Measurements from ENCODE around the gene PDHA1.

The PDHA1 gene

GRCh38 chrX:19377799-19378198 is 34.1 kb downstream of the PDHA1 start:
- FAIRE-seq, result no peak

DNA sequence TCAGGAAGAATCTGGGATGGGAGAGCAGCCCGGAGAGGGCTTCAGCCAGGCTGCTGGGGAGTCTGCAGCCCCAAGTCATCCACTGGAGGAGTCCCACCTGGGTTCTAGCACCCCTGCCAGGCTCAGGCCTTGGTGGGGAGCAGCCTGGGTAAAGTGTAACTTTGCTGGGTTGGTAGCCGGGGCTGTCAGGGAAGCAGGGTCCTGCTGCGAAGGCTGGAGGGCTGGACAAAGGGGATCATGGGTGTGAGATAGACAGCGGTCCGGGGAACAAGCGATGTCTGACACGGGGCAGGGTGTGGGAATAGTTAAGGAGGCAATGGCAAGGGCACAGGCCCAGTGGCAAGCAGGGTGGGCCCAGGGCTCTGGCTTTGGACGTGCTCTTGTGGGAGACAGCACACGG is 37.6 kb downstream of the PDHA1 start:
- no peak for FAIRE-seq

GRCh38 chrX:19382555-19383145 is 38.9 kb downstream of the PDHA1 start:
- FAIRE-seq, result no peak

DNA sequence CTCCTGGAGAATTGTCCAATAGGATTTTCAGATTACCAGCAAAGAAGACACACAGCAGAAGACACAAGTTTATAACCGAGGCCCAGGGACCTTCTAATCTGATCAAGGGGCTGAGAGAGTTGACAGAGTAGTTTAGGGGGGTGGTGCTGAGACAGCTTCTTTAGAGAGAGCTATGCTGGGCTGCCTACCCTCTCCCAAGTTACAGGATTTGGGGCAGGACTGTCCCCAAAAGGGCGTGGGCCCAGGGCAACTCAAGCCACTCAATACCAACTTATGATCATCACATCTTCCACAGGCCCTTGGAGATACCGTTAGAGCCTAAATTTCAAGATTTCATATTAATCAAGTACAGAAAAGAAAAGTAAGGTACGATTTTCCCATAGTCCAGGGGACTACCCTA is 43.0 kb downstream of the PDHA1 start:
- no peak for FAIRE-seq

DNA sequence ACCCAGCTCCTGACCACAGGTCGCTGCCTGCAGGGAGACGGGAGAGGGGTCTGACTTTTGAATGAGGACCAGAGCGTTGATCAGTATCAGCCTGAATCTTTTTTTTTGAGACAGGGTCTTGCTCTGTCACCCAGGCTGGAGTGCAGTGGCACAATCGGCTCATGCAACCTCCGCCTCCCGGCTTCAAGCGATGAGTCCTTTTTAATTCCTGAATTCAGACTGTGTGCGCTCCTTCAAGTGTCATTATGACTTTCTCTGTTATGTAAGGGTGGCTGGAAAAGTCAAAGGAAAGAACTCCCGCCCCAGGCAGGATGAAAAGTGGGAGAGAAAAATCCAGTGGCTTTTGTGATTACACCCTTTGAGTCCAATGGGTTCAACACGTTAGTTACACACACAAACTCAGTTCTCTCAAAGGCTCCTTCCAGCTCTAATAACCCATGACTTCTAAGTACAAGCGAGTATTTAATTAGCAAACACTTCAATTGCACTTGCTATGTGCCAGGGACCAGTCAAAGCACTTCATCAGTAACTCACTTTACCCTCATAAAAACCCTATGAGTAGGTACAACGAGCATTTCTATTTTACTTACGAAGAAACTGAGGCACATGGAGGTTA is 44.4 kb downstream of the PDHA1 start:
- no peak for FAIRE-seq

- FAIRE-seq, result no peak
Measured at GRCh38 chrX:19388741-19389140, 45.0 kb downstream of the PDHA1 start.

GRCh38 chrX:19389227-19389845 is 45.6 kb downstream of the PDHA1 start:
- no peak for FAIRE-seq

GRCh38 chrX:19392078-19392477 is 48.4 kb downstream of the PDHA1 start:
- FAIRE-seq, result no peak

GRCh38 chrX:19392703-19393102 is 49.0 kb downstream of the PDHA1 start:
- no peak for FAIRE-seq

GRCh38 chrX:19403696-19404095 is 60.0 kb downstream of the PDHA1 start:
- FAIRE-seq, result no peak

DNA sequence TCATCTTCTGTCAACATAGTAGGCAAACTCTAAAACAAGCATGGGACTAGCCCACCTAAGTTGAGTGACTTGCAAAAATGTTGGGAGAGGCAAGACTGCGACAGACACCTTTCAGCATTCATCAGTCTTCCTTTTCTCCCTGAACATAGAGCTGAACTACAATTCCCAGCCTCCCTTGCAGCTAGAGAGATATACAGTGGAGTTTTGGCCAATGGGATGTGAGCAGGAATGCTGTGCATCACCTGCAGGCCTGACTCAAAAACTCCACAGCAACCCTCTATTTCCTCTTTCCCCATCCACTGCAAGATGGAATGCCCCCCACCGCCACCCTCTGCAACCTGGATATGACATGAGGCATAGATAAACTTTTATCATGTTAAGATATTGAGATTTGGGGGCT is 66.5 kb downstream of the PDHA1 start:
- no peak for FAIRE-seq
